Activated naive CD4-positive, alpha-beta T cell treated with anti-CD3 and anti-CD28 coated beads, Interleukin-2, amount 10 ng/mL, durations not matched to agents 5 hours and 36 hours (primary cell): ENCODE data around the gene GPR17. TPM values are rescaled to one million over a fixed set of nuclear protein-coding genes. Genes with fewer than 3 reads are reported as not detected.

Experiments used
- total RNA-seq, 2 experiments: library from RNA; stranded (reverse); gene quantifications; one replicate each; pipeline ENCODE4 v1.2.3, GENCODE V29; 2021

Gene GPR17
- not detected for total RNA-seq

DNA sequence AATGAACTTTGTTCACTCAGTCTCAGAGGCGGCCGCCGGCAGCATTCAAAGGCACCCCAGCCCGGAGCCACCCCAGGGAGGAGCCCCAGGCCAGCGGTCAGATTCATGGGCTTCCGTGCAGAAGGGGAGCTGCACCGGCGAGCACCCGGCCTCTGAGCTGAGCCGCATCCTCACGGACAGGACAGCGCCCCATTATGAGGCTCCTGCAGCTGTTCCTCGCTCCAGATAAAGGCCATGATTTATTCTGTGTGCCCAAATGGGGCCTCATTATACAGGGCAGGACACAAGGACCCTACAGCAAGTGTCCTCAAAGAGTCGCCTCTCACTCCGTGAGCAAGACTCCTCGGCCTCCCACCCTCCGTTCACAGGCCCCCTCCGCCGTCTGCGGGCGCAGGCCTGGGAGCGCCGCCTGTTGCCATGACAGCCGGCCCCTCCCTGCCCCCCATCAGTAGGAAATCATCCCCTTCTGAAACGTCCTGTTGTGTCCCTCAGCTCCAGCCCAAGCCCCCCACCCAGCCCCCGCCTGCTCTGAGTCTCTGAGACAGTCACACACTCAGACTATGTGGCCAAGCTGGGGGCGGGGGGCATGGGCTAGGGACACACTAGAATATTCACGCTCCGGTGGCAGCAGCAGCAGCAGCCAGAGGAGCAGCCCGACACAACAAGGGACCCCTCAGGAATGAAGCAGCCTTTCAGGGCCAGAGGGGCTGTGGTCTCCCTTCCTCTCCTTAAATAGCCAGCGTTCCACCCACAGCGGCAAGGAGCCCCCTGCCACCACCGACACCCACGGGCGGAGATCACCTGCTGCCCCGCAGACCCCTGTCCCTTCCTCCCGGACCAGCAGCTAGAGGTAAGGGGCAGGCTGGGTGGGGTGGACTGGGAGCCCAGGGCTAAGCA lies at the start of gene GPR17:
Gene GPR17 (plus strand): TSS at position 759 of the 897 bp plus-strand sequence. CDS start 4,583 bp downstream, outside the sequence.

GRCh38 chr2:127675331-127676261 lies 29.6 kb downstream of the GPR17 start, which contains the start of gene LIMS2:
Gene LIMS2, minus strand, starts transcription at chr2:127675530. Its CDS starts 506 bp downstream, at chr2:127675024.

GRCh38 chr2:127701193-127701650 lies 55.3 kb downstream of the GPR17 start, which contains the start of gene SFT2D3:
Gene SFT2D3, plus strand, starts transcription at chr2:127701497. Its CDS starts 32 bp downstream, at chr2:127701529.

Other genes with a start within 250 kb of the GPR17 start
- gene PROC, start 227.7 kb upstream of the GPR17 start, total RNA-seq: not detected
- 10 to 100 TPM; 42.4 to 45.2 TPM for gene IWS1, start 119.7 kb upstream of the GPR17 start, total RNA-seq
- 1 to 10 TPM; 1.0 to 1.2 TPM for gene MYO7B, start 110.5 kb upstream of the GPR17 start, total RNA-seq
- gene LIMS2, start 29.4 kb downstream of the GPR17 start, total RNA-seq: 10 to 100 TPM; 51.7 to 53.4 TPM
- gene SFT2D3, start 55.3 kb downstream of the GPR17 start, total RNA-seq: 1 to 10 TPM; 7.0 to 7.4 TPM
- 10 to 100 TPM; 63.2 to 64.0 TPM for gene WDR33, start 165.0 kb downstream of the GPR17 start, total RNA-seq
- 10 to 100 TPM; 37.9 to 38.6 TPM for gene POLR2D, start 212.0 kb downstream of the GPR17 start, total RNA-seq
- gene AMMECR1L, start 239.8 kb downstream of the GPR17 start, total RNA-seq: 10 to 100 TPM; 13.3 to 14.3 TPM